Panc1 (cell line): ENCODE results near the gene THOC7. TPM values are rescaled to one million over a fixed set of nuclear protein-coding genes. Genes with fewer than 3 reads are reported as not detected.

Experiments
- ATAC-seq: fragments of 200-7000 bp; cut with Tn5 transposase; 2 replicates; pipeline ENCODE4 v1.9.1; 2020; ENCODE audit warnings: mild to moderate bottlenecking, moderate library complexity
- BruUV-seq: library from RNA; stranded (reverse); fragments of 400-500 nt; replicated peaks from 2 replicates; lab custom pipeline; 2021; lab: Mats Ljungman, UMichigan
- CTCF ChIA-PET: fragments of 300-600 bp; sonication (Branson Sonifier 250); formaldehyde crosslinking; loops from one replicate; lab custom pipeline; 2022; ENCODE audit warnings: antibody characterized with exemption; lab: Charles Lee
- POLR2A ChIA-PET: fragments of 300-600 bp; sonication (Branson Sonifier 250); formaldehyde crosslinking; loops from one replicate; lab custom pipeline; 2022; ENCODE audit warnings: antibody characterized with exemption; lab: Charles Lee
- DNase-seq: peaks from one replicate; pipeline ENCODE4 v3.0.0-alpha.2; 2010; ENCODE audit warnings: low read depth, low spot score
- H3K27ac ChIP-seq: 2 replicates; pipeline ENCODE4 v1.5.1; 2011; ENCODE audit warnings: mild to moderate bottlenecking, low read length, inconsistent platforms
- H3K27me3 ChIP-seq: fragments of 200-500 bp; sonication (Bioruptor generic); 2 replicates; pipeline ENCODE4 v1.6.0; 2014; ENCODE audit warnings: low read length, inconsistent platforms; ENCODE audit not compliant: control insufficient read depth, insufficient read depth
- H3K36me3 ChIP-seq: fragments of 200-500 bp; sonication (Bioruptor generic); 2 replicates; pipeline ENCODE4 v1.5.1; 2014; ENCODE audit warnings: inconsistent platforms, mild to moderate bottlenecking, low read length, moderate library complexity; ENCODE audit not compliant: control insufficient read depth, insufficient read depth
- H3K4me1 ChIP-seq: 2 replicates; pipeline ENCODE4 v1.5.1; 2011; ENCODE audit warnings: inconsistent platforms, mild to moderate bottlenecking, low read length, moderate library complexity; ENCODE audit not compliant: control insufficient read depth, insufficient read depth
- H3K4me3 ChIP-seq, 2 experiments: 2 replicates each; pipeline ENCODE4 v1.5.1; 2011 to 2012; ENCODE audit warnings: low read depth in 2 of 2, low read length in 2 of 2, mild to moderate bottlenecking in 2 of 2, inconsistent platforms in 1 of 2, moderate library complexity in 1 of 2
- H3K9me3 ChIP-seq: fragments of 200-500 bp; sonication (Bioruptor generic); 2 replicates; pipeline ENCODE4 v1.5.1; 2014; ENCODE audit warnings: low read depth, mild to moderate bottlenecking, inconsistent platforms, low read length, moderate library complexity; ENCODE audit not compliant: control insufficient read depth, insufficient read depth
- POLR2AphosphoS5 ChIP-seq: IDR thresholded peaks from 2 replicates; pipeline ENCODE4 v1.6.1; 2012; ENCODE audit warnings: mild to moderate bottlenecking, low read depth, low read length, moderate library complexity
- SIN3A ChIP-seq: IDR thresholded peaks from 2 replicates; pipeline ENCODE4 v1.6.1; 2012; ENCODE audit warnings: low read depth, mild to moderate bottlenecking, low read length, moderate library complexity, borderline replicate concordance; ENCODE audit not compliant: insufficient read depth
- TCF7L2 ChIP-seq: IDR thresholded peaks from 2 replicates; pipeline ENCODE4 v1.6.1; 2011; ENCODE audit warnings: mild to moderate bottlenecking, low read depth, low read length, inconsistent platforms
- in situ Hi-C: cut with HindIII; loops from 2 replicates; pipeline ENCODE4 v1.10.0; 2016; ENCODE audit warnings: low sequenced_read_pairs, low pct_unique_long_range_greater_than_20kb
- intact Hi-C: fragments of 100-400 bp; cut with micrococcal nuclease; formaldehyde crosslinking; loops from one replicate; pipeline ENCODE4 v1.10.0; 2022; ENCODE audit not compliant: unreplicated experiment
- total RNA-seq: library from RNA; stranded (reverse); gene quantifications from one replicate; pipeline ENCODE4 v1.2.1, GENCODE V29; 2021; ENCODE audit not compliant: unreplicated experiment
- TF ChIP-seq, protein P1 (sequence below): fragments of 450-650 bp; IDR thresholded peaks from 2 replicates; pipeline ENCODE4 v1.5.1; 2017; ENCODE audit warnings: mild to moderate bottlenecking
- TF ChIP-seq, protein P2 (sequence below), 2 experiments: IDR thresholded peaks; 2 replicates each; pipeline ENCODE4 v1.6.1; 2011 to 2012; ENCODE audit warnings: low read depth in 2 of 2, control low read depth in 1 of 2, low read length in 1 of 2, mild to moderate bottlenecking in 1 of 2, moderate library complexity in 1 of 2; ENCODE audit not compliant: insufficient read depth in 1 of 2

THOC7 gene
- total RNA-seq, 1 experiment from 2014 or later: 64.3 TPM

DNA sequence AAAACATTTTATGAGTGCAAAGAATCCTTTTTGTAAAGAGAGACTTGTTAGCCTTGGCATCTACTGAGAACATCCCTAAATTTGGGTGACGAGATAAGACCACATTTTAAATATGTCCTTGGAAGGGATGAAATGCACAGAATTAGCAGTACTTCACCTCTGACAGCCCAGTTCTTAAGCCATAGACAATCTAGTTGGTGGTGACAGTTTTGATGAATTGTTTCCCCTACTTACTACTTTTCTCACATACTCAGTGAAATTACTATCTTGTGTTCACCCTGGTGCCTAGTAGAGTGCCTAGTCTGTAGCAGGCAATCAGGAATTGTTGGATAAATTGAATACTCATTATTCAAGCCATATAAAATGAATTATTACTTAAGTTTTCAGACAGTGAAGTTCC, 45.2 kb upstream of the THOC7 start:
- Histone ChIP-seq H3K36me3 (no peaks in the 10 kb centered on the region), H3K4me3 (no peak overlapping the region), H3K27ac (no peak overlapping the region), H3K27me3 (no peaks in the 10 kb centered on the region), H3K9me3 (no peaks in the 10 kb centered on the region), H3K4me1 (peaks cover 8% of the 10 kb centered on the region)
- POLR2A ChIA-PET: no interaction called here
- in situ Hi-C loops: no loop called here
- CTCF ChIA-PET: no interaction called here
- no TSS peak for BruUV-seq
- ATAC-seq (no peak), DNase-seq (no peak)
- TF ChIP-seq TCF7L2: no peak
- TF ChIP-seq SIN3A: no peak
- TF ChIP-seq, protein P1, sequence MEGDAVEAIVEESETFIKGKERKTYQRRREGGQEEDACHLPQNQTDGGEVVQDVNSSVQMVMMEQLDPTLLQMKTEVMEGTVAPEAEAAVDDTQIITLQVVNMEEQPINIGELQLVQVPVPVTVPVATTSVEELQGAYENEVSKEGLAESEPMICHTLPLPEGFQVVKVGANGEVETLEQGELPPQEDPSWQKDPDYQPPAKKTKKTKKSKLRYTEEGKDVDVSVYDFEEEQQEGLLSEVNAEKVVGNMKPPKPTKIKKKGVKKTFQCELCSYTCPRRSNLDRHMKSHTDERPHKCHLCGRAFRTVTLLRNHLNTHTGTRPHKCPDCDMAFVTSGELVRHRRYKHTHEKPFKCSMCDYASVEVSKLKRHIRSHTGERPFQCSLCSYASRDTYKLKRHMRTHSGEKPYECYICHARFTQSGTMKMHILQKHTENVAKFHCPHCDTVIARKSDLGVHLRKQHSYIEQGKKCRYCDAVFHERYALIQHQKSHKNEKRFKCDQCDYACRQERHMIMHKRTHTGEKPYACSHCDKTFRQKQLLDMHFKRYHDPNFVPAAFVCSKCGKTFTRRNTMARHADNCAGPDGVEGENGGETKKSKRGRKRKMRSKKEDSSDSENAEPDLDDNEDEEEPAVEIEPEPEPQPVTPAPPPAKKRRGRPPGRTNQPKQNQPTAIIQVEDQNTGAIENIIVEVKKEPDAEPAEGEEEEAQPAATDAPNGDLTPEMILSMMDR: no peak
- TF ChIP-seq, protein P2, sequence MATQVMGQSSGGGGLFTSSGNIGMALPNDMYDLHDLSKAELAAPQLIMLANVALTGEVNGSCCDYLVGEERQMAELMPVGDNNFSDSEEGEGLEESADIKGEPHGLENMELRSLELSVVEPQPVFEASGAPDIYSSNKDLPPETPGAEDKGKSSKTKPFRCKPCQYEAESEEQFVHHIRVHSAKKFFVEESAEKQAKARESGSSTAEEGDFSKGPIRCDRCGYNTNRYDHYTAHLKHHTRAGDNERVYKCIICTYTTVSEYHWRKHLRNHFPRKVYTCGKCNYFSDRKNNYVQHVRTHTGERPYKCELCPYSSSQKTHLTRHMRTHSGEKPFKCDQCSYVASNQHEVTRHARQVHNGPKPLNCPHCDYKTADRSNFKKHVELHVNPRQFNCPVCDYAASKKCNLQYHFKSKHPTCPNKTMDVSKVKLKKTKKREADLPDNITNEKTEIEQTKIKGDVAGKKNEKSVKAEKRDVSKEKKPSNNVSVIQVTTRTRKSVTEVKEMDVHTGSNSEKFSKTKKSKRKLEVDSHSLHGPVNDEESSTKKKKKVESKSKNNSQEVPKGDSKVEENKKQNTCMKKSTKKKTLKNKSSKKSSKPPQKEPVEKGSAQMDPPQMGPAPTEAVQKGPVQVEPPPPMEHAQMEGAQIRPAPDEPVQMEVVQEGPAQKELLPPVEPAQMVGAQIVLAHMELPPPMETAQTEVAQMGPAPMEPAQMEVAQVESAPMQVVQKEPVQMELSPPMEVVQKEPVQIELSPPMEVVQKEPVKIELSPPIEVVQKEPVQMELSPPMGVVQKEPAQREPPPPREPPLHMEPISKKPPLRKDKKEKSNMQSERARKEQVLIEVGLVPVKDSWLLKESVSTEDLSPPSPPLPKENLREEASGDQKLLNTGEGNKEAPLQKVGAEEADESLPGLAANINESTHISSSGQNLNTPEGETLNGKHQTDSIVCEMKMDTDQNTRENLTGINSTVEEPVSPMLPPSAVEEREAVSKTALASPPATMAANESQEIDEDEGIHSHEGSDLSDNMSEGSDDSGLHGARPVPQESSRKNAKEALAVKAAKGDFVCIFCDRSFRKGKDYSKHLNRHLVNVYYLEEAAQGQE (IDR thresholded peaks at IDR 0.05; ENCODE audit: insufficient read depth in 1 of 2, low read depth in 2 of 2, low read length in 1 of 2): no peak
- TF ChIP-seq POLR2AphosphoS5: no peak
- intact Hi-C loops: no loop called here

DNA sequence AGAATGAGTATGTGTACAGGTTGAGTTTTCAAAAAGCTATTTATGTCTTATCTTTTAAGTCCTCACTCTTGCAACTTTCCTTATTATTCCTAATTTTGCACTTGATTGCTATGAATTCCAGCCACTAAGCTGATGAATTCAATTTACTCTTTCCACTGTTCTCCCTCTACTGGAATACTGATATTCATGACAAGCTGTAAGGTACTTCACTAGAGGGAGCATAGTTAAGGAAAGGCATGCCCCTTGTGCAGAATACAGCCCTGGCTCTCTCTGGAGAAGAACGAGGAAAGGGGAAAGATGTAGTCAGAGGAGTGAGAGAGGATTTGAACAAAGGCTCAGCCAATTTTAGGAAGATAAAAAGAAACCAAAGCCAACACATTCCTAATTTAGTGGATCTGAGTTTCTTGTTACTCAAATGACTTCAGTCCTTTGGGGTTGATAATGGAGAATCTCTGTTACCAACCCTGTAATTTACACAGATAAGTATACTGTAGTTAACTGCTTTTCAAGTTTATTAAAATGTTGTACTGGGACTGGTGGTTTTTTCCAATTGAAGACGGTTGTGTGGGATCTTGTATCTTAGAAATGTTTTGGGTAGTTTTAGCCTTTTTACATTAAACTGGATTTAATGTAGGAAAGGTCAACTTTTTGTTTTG, 44.6 kb upstream of the THOC7 start:
- ATAC-seq: no peak
- ChIA-PET POLR2A (no interaction called here), CTCF (no interaction called here)
- TF ChIP-seq, protein P1: 0 out of 2 replicates have a peak, but pooled peaks have one; percentile 12
- TF ChIP-seq TCF7L2: no peak
- intact Hi-C loops (no loop called here), in situ Hi-C loops (no loop called here)
- BruUV-seq: no TSS peak
- DNase-seq: no peak
- Histone ChIP-seq H3K27me3 (no peaks in the 10 kb centered on the region), H3K9me3 (no peaks in the 10 kb centered on the region), H3K27ac (no peak overlapping the region), H3K4me3 (no peak overlapping the region), H3K4me1 (peaks cover 8% of the 10 kb centered on the region), H3K36me3 (no peaks in the 10 kb centered on the region)
